A549 treated with Hydrocortisone at 1 μM for 4 hours (cell line): ENCODE data around the gene SPIRE2. TPM values are rescaled to one million over a fixed set of nuclear protein-coding genes. Genes with fewer than 3 reads are reported as not detected.

Experiments
- total RNA-seq: library from RNA; stranded (reverse); fragments of 200-300 nt; extraction: Qiagen RNA extraction; gene quantifications from 5 replicates; pipeline ENCODE4 v1.2.3, GENCODE V29; 2022

SPIRE2 gene
- total RNA-seq: 5.5 to 7.7 TPM (median 7.2 TPM) in 5 replicates

GRCh38 chr16:89828199-89828869, at the start of gene SPIRE2:
TSS of gene SPIRE2 (plus strand) at chr16:89828475. CDS start at chr16:89828551, 76 bp downstream.

GRCh38 chr16:89873109-89873971, 45.1 kb downstream of the SPIRE2 start, which contains the start of gene TCF25:
TSS of gene TCF25 (plus strand) at chr16:89873592. CDS start at chr16:89873668, 76 bp downstream.

GRCh38 chr16:89918453-89919347, 90.4 kb downstream of the SPIRE2 start, which contains the start of gene MC1R:
TSS of gene MC1R (plus strand) at chr16:89918862. CDS start at chr16:89919259, 397 bp downstream.

Other genes with a start within 250 kb of the SPIRE2 start
- gene DPEP1, start 214.8 kb upstream of the SPIRE2 start, total RNA-seq: 0.64 to 1.4 TPM (median 1.1 TPM) in 5 replicates
- 89.6 to 119 TPM (median 92.0 TPM) in 5 replicates for gene CHMP1A, start 170.8 kb upstream of the SPIRE2 start, total RNA-seq
- gene SPATA33, start 170.6 kb upstream of the SPIRE2 start, total RNA-seq: 12.0 to 17.5 TPM (median 16.5 TPM) in 5 replicates
- gene CDK10, start 141.8 kb upstream of the SPIRE2 start, total RNA-seq: 36.0 to 85.5 TPM (median 42.8 TPM) in 5 replicates
- gene SPATA2L, start 126.8 kb upstream of the SPIRE2 start, total RNA-seq: 9.0 to 13.1 TPM (median 12.6 TPM) in 5 replicates
- 3.7 to 5.9 TPM (median 4.9 TPM) in 5 replicates for gene VPS9D1, start 107.6 kb upstream of the SPIRE2 start, total RNA-seq
- gene ZNF276, start 106.9 kb upstream of the SPIRE2 start, total RNA-seq: 17.7 to 19.5 TPM (median 19.1 TPM) in 5 replicates
- 28.7 to 35.7 TPM (median 32.1 TPM) in 5 replicates for gene FANCA, start 11.8 kb upstream of the SPIRE2 start, total RNA-seq
- 68.0 to 80.0 TPM (median 71.4 TPM) in 5 replicates for gene TCF25, start 45.1 kb downstream of the SPIRE2 start, total RNA-seq
- gene MC1R, start 90.4 kb downstream of the SPIRE2 start, total RNA-seq: 5.9 to 7.0 TPM (median 6.1 TPM) in 5 replicates
- 209 to 251 TPM (median 243 TPM) in 5 replicates for gene TUBB3, start 94.9 kb downstream of the SPIRE2 start, total RNA-seq
- gene DEF8, start 120.3 kb downstream of the SPIRE2 start, total RNA-seq: 96.9 to 119 TPM (median 110 TPM) in 5 replicates
- gene DBNDD1, start 191.0 kb downstream of the SPIRE2 start, total RNA-seq: 51.4 to 64.5 TPM (median 59.9 TPM) in 5 replicates
- gene PRDM7, start 248.9 kb downstream of the SPIRE2 start, total RNA-seq: not detected in 5 replicates